PC-3 (cell line): Measurements from ENCODE around the gene APBA2. TPM values are rescaled to one million over a fixed set of nuclear protein-coding genes. Genes with fewer than 3 reads are reported as not detected.

Experiments used
- ATAC-seq: fragments of 200-7000 bp; cut with Tn5 transposase; 2 replicates; pipeline ENCODE4 v1.9.1; 2020; ENCODE audit warnings: mild to moderate bottlenecking, moderate library complexity
- BruUV-seq: library from RNA; stranded (reverse); fragments of 400-500 nt; replicated peaks from 2 replicates; lab custom pipeline; 2021; lab: Mats Ljungman, UMichigan
- CTCF ChIA-PET: fragments of 300-600 bp; sonication (Branson Sonifier 250); formaldehyde crosslinking; loops from one replicate; lab custom pipeline; 2022; ENCODE audit warnings: antibody characterized with exemption; lab: Charles Lee
- POLR2A ChIA-PET: fragments of 300-600 bp; sonication (Branson Sonifier 250); formaldehyde crosslinking; loops from one replicate; lab custom pipeline; 2022; ENCODE audit warnings: antibody characterized with exemption; ENCODE audit not compliant: unreplicated experiment; lab: Charles Lee
- DNase-seq: peaks from one replicate; pipeline ENCODE4 v3.0.0-alpha.2; 2015
- H2AFZ ChIP-seq: fragments of 300-600 bp; sonication (generic); 2 replicates; pipeline ENCODE4 v1.6.0; 2016; ENCODE audit warnings: antibody characterized with exemption, low read length
- H3F3A ChIP-seq: fragments of 300-600 bp; sonication (generic); one replicate; pipeline ENCODE4 v1.6.0; 2017; ENCODE audit warnings: antibody characterized with exemption, low read length, control low read depth, mild to moderate bottlenecking; ENCODE audit not compliant: unreplicated experiment
- H3K27ac ChIP-seq: fragments of 300-600 bp; sonication (generic); 2 replicates; pipeline ENCODE4 v1.5.1; 2016; ENCODE audit warnings: mild to moderate bottlenecking, low read length
- H3K27me3 ChIP-seq: fragments of 300-600 bp; sonication (generic); 2 replicates; pipeline ENCODE4 v1.6.1; 2016; ENCODE audit warnings: low read length, mixed read lengths
- H3K36me3 ChIP-seq: fragments of 300-600 bp; sonication (generic); 2 replicates; pipeline ENCODE4 v1.6.1; 2016; ENCODE audit warnings: low read depth, mixed run types, low read length, mixed read lengths
- H3K4me1 ChIP-seq: fragments of 300-600 bp; sonication (generic); 2 replicates; pipeline ENCODE4 v1.5.1; 2016; ENCODE audit warnings: low read length; ENCODE audit not compliant: insufficient read depth
- H3K4me2 ChIP-seq: fragments of 300-600 bp; sonication (generic); 2 replicates; pipeline ENCODE4 v1.6.0; 2016; ENCODE audit warnings: low read length
- H3K4me3 ChIP-seq: fragments of 300-600 bp; sonication (generic); 2 replicates; pipeline ENCODE4 v1.5.1; 2016; ENCODE audit warnings: mild to moderate bottlenecking, low read length, mixed read lengths
- H3K79me2 ChIP-seq: fragments of 300-600 bp; sonication (generic); 2 replicates; pipeline ENCODE4 v1.6.1; 2017; ENCODE audit warnings: low read length, mixed read lengths
- H3K9ac ChIP-seq: fragments of 300-600 bp; sonication (generic); 2 replicates; pipeline ENCODE4 v1.6.0; 2016; ENCODE audit warnings: mild to moderate bottlenecking, low read length
- H3K9me2 ChIP-seq: fragments of 300-600 bp; sonication (generic); replicated peaks from 2 replicates; pipeline ENCODE4 v1.6.1; 2016; ENCODE audit warnings: mixed run types, low read length, mixed read lengths
- H3K9me3 ChIP-seq: fragments of 300-600 bp; sonication (generic); 2 replicates; pipeline ENCODE4 v1.6.1; 2016; ENCODE audit warnings: low read length, mixed read lengths
- H4K20me1 ChIP-seq: fragments of 300-600 bp; sonication (generic); 2 replicates; pipeline ENCODE4 v1.6.1; 2016; ENCODE audit warnings: low read length, mixed read lengths
- CTCF ChIP-seq: fragments of 300-600 bp; sonication (generic); conservative IDR thresholded peaks from 2 replicates; pipeline ENCODE4 v1.5.1; 2017; ENCODE audit warnings: antibody characterized with exemption, low read depth, mild to moderate bottlenecking, low read length
- EZH2 ChIP-seq: fragments of 300-600 bp; sonication (generic); IDR thresholded peaks from one replicate; pipeline ENCODE4 v1.6.1; 2017; ENCODE audit warnings: antibody characterized with exemption, mild to moderate bottlenecking, low read length; ENCODE audit not compliant: unreplicated experiment
- EZH2phosphoT487 ChIP-seq: fragments of 300-600 bp; sonication (generic); IDR thresholded peaks from 2 replicates; pipeline ENCODE4 v1.6.1; 2018; ENCODE audit warnings: mild to moderate bottlenecking, antibody characterized with exemption, low read length, borderline replicate concordance
- intact Hi-C: fragments of 100-400 bp; cut with micrococcal nuclease; formaldehyde crosslinking; loops from 2 replicates; pipeline ENCODE4 v1.9.0; 2023
- total RNA-seq: library from RNA; depleted of rRNA; stranded (reverse); fragments of >200 nt; gene quantifications from 2 replicates; pipeline ENCODE4 v1.2.3, GENCODE V29; 2014

The APBA2 gene
- total RNA-seq, 1 experiment from 2014 or later: 61.7 TPM

GRCh38 chr15:29032751-29033150 is 147.0 kb downstream of the APBA2 start:
- no peaks in the 10 kb centered on the region for H3K27me3 ChIP-seq
- intact Hi-C loops: no loop called here
- no peak overlapping the region for H3K27ac ChIP-seq
- DNase-seq (no peak), ATAC-seq (no peak)
- ChIA-PET POLR2A (no interaction called here), CTCF (no interaction called here)
- no peaks in the 10 kb centered on the region for H3K79me2 ChIP-seq
- H3K4me1 ChIP-seq: no peaks in the 10 kb centered on the region
- H3K4me3 ChIP-seq: no peak overlapping the region
- no peak for TF ChIP-seq EZH2phosphoT487
- no peak for TF ChIP-seq EZH2
- no peak for TF ChIP-seq CTCF
- no peaks in the 10 kb centered on the region for H3K9me3 ChIP-seq
- no peak overlapping the region for H2AFZ ChIP-seq
- H3K9me2 ChIP-seq: no peaks in the 10 kb centered on the region
- no TSS peak for BruUV-seq
- H3F3A ChIP-seq: no peaks in the 10 kb centered on the region
- H4K20me1 ChIP-seq: no peaks in the 10 kb centered on the region
- no peaks in the 10 kb centered on the region for H3K36me3 ChIP-seq
- no peak overlapping the region for H3K4me2 ChIP-seq
- H3K9ac ChIP-seq: no peak overlapping the region

DNA sequence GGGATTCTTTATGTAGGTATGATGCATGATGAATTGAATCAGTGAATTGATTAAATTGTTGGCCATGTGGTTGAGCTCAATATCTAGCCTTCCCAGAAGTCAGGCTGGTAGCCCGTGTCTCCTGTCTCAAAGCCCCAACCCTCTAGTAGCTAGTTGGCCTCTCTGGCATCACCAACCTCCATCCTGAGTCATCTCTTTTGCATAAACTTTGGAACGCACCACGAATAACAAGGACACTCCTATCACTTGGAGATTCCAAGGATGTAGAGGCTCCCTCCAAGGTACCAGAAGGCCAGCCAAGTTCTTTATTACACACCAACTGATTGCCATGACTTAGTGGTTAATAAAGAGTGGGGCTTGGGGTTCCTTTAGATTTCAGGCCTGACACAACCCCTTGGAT is 148.4 kb downstream of the APBA2 start:
- H3K36me3 ChIP-seq: no peaks in the 10 kb centered on the region
- H3K4me2 ChIP-seq: no peak overlapping the region
- no peaks in the 10 kb centered on the region for H3K9me3 ChIP-seq
- H3K4me1 ChIP-seq: no peaks in the 10 kb centered on the region
- H3K79me2 ChIP-seq: no peaks in the 10 kb centered on the region
- DNase-seq: no peak
- H3K27ac ChIP-seq: no peak overlapping the region
- no peak overlapping the region for H3K4me3 ChIP-seq
- H3F3A ChIP-seq: no peaks in the 10 kb centered on the region
- BruUV-seq: no TSS peak
- POLR2A ChIA-PET: no interaction called here
- no peak overlapping the region for H2AFZ ChIP-seq
- CTCF ChIA-PET: no interaction called here
- no peak for TF ChIP-seq EZH2
- TF ChIP-seq EZH2phosphoT487: no peak
- H3K9ac ChIP-seq: no peak overlapping the region
- ATAC-seq: no peak
- H3K27me3 ChIP-seq: no peaks in the 10 kb centered on the region
- H4K20me1 ChIP-seq: no peaks in the 10 kb centered on the region
- intact Hi-C loops: no loop called here
- no peaks in the 10 kb centered on the region for H3K9me2 ChIP-seq

DNA sequence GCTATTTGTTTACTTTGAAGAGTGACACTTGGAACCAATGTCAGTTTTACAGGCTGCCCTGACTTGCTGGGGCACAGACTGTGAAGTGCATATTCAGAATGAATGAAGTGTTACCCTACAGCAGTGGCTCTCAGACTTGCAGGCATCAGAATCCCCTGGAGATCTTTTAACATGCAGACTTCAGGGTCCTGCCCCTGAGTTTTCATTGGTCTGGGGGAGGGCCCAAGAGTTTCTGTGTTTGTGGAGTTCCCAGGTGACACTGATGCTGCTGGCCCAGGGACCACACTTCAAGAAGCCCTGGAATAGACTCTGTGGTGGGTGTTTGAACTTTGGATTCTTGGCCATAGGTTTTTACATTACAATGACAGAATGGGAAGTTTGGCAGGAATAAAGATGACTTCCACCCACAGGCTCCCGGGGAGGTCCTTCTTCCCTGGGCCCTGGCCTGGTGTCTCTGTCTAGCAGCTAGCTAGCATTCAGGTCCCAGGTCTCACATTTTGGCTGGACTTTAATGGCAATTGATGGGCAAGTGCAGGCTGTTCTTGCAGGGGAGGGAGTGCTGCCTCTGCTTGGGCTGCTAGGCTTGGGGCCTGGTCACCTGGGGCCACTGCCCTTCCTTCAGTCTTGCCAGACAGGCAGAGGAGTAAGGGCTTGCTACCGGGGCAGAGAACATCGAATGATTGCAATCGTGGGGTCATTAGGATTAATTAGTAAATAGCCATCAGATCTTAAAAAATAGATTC is 149.0 kb downstream of the APBA2 start:
- BruUV-seq: no TSS peak
- ATAC-seq: no peak
- ChIA-PET POLR2A (no interaction called here), CTCF (no interaction called here)
- H3K9me2 ChIP-seq: no peaks in the 10 kb centered on the region
- H3K27me3 ChIP-seq: no peaks in the 10 kb centered on the region
- no peak overlapping the region for H3K27ac ChIP-seq
- no peaks in the 10 kb centered on the region for H3K36me3 ChIP-seq
- no peak overlapping the region for H3K4me2 ChIP-seq
- H3K4me1 ChIP-seq: no peaks in the 10 kb centered on the region
- no peaks in the 10 kb centered on the region for H3K79me2 ChIP-seq
- intact Hi-C loops: no loop called here
- no peaks in the 10 kb centered on the region for H4K20me1 ChIP-seq
- H3K9ac ChIP-seq: no peak overlapping the region
- no peak for DNase-seq
- H3F3A ChIP-seq: no peaks in the 10 kb centered on the region
- H3K4me3 ChIP-seq: no peak overlapping the region
- H3K9me3 ChIP-seq: no peaks in the 10 kb centered on the region
- TF ChIP-seq EZH2 (no peak), CTCF (no peak), EZH2phosphoT487 (no peak)
- no peak overlapping the region for H2AFZ ChIP-seq
